ENCODE measurements around the gene MMP19.
A peak's percentile ranks its signal among the peaks of the same experiment; 100 is the strongest.

The MMP19 gene

GRCh38 chr12:55809274-55809673, 33.5 kb downstream of the MMP19 start:
- DNase-seq = no peak

- no peak for DNase-seq
Measured at GRCh38 chr12:55806982-55807381, 35.8 kb downstream of the MMP19 start.

- DNase-seq = no peak
Measured at GRCh38 chr12:55797550-55797949, 45.2 kb downstream of the MMP19 start.

GRCh38 chr12:55797068-55797467, 45.7 kb downstream of the MMP19 start:
- peak; percentile 25 for DNase-seq

GRCh38 chr12:55795950-55796349, 46.8 kb downstream of the MMP19 start:
- DNase-seq = no peak

GRCh38 chr12:55789893-55790292, 52.8 kb downstream of the MMP19 start:
- no peak for DNase-seq

GRCh38 chr12:55789171-55789570, 53.6 kb downstream of the MMP19 start:
- DNase-seq = no peak

GRCh38 chr12:55788546-55788945, 54.2 kb downstream of the MMP19 start:
- DNase-seq = no peak
